GM12872 (cell line): Measurements from ENCODE around the gene GNB1L.

Source experiments
- CTCF ChIP-seq: IDR thresholded peaks from 3 replicates; pipeline ENCODE4 v1.5.1; 2011; ENCODE audit warnings: low read depth, mild to moderate bottlenecking, low read length, moderate library complexity; ENCODE audit not compliant: insufficient read depth

The GNB1L gene

DNA sequence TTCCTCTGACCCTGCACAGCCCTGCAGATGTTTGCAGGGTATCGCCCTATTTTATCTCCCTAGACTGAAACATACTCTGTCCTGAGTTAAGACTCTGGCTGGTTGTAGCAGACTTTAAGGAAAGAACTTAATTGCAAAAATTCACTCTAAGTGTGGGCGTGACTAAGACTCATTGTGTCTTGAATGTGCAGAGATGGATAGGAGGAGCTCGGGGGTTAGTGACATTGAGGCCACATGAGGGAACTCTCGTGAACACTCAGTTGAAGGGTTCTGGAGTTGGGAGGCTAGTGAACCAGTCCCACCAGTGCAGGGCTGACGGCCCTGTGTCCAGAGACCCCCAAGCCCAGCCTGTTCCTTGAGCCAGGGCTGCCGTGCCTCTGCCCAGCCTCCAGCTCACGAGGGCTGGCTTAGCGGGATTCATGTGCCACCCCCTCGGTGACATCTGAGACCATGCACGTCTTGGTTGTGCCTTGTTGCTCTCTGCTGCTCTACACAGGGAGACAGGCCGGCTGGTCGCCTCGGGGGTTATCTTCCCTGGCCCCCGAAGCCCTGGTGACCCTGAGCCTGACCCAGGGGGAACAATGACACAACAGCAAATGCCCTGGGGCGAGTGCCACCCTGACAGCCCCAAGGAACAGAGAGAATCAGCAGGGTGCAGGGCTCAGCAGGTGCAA lies 105.5 kb downstream of the GNB1L start:
- no peak for TF ChIP-seq CTCF

DNA sequence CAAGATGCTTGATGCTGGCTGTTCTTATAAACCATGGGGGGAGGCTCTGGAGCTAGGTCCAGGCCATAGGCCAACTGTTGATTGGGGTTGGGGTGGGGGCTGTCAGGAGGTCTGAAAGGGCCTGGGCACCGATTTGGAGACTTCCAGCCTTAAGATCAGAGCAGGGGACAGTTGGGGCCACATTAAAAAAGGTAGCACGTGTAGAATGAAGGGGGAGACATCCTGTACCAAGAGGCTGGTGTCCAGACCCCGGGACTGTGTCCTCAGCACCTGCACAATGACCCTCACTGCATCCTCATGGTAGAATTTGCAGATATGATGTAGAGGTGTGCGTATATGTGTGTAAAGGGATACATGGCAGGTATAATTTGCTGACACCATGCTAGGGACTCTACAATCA lies 106.5 kb downstream of the GNB1L start:
- TF ChIP-seq CTCF = no peak

DNA sequence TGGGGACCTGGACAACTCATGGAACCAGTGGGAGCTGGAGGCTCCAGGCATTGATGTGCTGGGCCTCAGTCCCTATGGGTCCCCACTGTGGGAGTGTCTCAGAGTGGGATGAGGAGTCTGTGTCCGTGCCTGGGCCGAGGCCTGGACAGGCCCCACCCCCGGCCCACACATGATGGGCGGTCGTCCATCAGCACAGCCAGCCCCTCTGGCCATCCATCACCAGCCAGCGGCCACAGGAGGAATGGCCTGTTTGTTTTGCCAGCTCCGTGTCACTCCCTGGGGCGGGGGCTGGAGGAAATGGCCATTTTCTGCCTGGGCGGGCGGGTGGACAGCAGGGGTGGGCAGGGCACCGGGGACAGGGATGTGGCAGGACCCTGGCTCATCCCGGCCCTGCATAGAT lies 107.1 kb downstream of the GNB1L start:
- no peak for TF ChIP-seq CTCF

DNA sequence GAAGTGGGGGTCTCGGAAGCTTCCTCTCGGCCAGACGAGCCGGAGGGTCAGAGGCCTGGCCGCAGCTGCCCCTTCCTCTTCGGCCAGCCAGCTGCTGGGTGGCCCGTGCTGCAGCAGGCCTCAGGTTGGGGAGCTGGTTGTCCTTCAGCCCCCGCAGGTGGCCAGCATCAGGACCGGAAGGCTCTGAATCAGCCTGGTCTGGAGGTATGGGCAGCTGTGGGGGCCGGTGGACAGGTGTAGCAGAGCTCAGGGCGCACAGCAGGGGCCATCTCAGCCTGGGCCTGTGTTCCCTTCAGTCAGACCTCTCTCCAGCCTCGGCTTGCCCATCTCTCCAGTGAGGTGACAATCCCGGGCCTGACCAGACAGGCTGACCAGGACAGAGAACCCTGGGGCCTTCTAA lies 107.9 kb downstream of the GNB1L start:
- TF ChIP-seq CTCF = no peak

DNA sequence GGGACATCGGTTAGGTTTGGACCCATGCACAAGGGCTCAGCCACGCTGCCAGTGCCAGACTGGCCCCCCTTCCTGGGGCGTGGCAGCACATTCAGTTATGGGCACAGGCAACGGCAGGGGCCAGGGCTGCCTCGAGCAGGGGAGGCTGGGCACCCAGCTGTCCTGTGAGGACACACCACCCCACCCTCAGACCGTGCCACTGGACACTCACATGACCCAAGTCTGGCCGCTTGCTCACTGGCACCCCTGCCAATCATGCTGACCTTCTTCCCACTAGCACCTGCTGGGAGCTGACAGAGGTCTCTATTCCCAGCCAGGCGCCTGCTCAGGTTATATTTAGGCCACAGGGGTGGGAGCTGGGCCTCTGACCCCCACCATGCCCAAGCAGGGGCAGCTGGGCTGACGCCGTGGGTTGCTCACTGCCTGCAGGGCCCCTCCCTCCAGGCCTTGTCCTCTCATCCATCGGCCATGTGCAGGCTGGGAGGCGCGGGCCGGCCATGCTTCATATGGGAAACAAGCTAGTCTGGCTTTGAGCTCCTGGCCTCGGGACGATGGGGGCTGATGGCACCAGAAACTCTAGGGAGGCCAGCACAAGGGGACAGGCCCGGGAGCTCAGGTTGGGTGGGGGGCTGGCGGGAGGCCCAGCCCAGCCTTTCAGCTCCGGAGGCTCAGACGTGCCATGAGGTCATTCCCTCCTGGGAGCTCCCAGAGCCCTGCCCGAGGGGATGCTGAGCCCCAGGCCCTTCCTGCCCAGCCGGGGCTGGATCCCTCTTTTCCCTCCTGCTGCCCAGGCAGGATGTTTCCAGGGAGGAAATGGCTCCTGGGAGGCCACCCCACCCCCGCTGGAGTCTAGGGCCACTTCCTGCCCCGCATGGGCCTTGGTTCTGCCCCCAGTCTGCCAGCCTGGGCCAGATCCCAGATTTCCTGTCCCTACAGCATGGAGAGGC lies 109.2 kb downstream of the GNB1L start:
- TF ChIP-seq CTCF = no peak

DNA sequence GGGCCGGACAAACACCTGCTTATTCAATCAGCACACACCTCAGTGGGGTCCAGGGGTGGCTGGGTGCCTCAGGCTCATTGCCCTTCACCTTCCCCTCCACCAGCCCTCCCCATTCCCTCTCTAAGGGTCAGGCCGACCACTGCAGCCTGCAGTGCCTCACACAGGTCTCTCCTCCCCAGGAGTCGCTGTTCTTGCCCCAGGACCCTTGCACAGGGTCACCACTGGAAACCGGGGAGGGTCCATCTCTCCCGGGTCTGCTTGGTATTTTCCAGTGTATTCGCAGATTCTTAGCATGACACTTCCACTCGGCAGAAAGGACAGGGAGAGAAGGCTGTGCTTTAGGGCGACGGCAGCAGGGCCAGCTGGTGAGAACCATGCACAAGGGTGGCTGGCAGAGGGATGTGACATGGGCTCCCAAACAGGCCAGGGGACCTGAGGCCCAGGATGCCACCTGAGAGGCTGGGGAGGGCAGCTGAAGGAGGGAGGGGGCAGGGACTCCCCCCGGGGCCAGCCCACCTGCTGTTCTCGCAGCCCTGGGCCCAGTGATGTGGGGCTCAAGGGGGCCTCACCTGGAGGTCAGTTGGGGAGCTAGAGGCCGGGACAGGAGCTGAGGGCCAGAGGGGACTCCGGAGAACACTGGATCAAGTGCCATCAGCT lies 110.2 kb downstream of the GNB1L start:
- TF ChIP-seq CTCF = no peak

DNA sequence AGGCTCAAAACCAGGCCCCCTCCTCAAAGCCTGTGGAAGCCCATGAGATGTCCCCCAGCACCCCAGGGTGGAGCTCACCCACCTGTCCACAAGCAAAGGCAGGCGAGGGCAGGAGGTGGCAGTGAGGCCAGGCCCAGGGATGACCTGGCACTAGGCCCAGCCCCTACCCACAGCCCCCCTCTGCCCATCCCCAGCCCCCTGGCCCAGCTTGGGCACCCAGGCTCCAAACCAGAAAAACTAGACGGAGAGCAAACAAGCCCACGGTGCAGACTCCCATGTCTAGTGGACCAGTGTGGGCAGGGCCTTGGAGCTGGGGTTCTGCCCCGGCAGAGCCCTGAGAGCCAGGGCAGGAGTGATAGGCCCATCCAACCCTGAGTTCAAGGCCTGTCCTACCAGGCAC lies 111.0 kb downstream of the GNB1L start:
- no peak for TF ChIP-seq CTCF
